K562 (cell line): ENCODE results near the gene SLC2A6.

ENCODE experiments used
- EZH2 ChIP-seq: IDR thresholded peaks from 2 replicates; pipeline ENCODE4 v1.6.1; 2012; ENCODE audit warnings: low read depth, mild to moderate bottlenecking, inconsistent platforms, low read length, borderline replicate concordance
- POLR2A ChIP-seq: fragments of 450-650 bp; conservative IDR thresholded peaks from 2 replicates; pipeline ENCODE4 v1.6.1; 2016
- RAD21 ChIP-seq, 2 experiments: fragments of 250-450 bp in 1 of 2; fragments of 450-650 bp in 1 of 2; sonication (Bioruptor Pico) in 1 of 2; formaldehyde crosslinking in 1 of 2; IDR thresholded peaks in 1 of 2; conservative IDR thresholded peaks in 1 of 2; 2 replicates each; pipeline versions ENCODE4 v1.4.0 to v1.8.0; 2020 to 2022; ENCODE audit warnings: mild to moderate bottlenecking in 2 of 2, moderate library complexity in 1 of 2
- ZNF24 ChIP-seq: fragments of 450-650 bp; IDR thresholded peaks from 2 replicates; pipeline ENCODE4 v1.6.1; 2016
- TF ChIP-seq, protein P1 (sequence below), 3 experiments: IDR thresholded peaks in 2 of 3; conservative IDR thresholded peaks in 1 of 3; 2 replicates each; pipeline ENCODE4 v1.5.1; 2011 to 2012; ENCODE audit warnings: low read length in 3 of 3, mild to moderate bottlenecking in 3 of 3, control low read depth in 2 of 3, improper control_type of control experiment in 1 of 3, inconsistent platforms in 1 of 3, low read depth in 1 of 3, mixed read lengths in 1 of 3, moderate library complexity in 1 of 3; ENCODE audit not compliant: insufficient read depth in 2 of 3

GRCh38 chr9:133522073-133522910, 43.4 kb upstream of the SLC2A6 start:
- TF ChIP-seq POLR2A (no peak), ZNF24 (no peak), RAD21 (CRISPR knock-in tag; conservative IDR thresholded peaks at IDR 0.05 in 1 of 2, IDR thresholded peaks at IDR 0.05 in 1 of 2) (no peak), EZH2 (no peak)
- TF ChIP-seq, protein P1, sequence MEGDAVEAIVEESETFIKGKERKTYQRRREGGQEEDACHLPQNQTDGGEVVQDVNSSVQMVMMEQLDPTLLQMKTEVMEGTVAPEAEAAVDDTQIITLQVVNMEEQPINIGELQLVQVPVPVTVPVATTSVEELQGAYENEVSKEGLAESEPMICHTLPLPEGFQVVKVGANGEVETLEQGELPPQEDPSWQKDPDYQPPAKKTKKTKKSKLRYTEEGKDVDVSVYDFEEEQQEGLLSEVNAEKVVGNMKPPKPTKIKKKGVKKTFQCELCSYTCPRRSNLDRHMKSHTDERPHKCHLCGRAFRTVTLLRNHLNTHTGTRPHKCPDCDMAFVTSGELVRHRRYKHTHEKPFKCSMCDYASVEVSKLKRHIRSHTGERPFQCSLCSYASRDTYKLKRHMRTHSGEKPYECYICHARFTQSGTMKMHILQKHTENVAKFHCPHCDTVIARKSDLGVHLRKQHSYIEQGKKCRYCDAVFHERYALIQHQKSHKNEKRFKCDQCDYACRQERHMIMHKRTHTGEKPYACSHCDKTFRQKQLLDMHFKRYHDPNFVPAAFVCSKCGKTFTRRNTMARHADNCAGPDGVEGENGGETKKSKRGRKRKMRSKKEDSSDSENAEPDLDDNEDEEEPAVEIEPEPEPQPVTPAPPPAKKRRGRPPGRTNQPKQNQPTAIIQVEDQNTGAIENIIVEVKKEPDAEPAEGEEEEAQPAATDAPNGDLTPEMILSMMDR (IDR thresholded peaks at IDR 0.05 in 2 of 3, conservative IDR thresholded peaks at IDR 0.05 in 1 of 3; ENCODE audit: insufficient read depth in 2 of 3, low read depth in 1 of 3, low read length in 3 of 3) = no peak
